HG02642 (cell line): ENCODE results near the gene TFDP1.
"Not testable (repeated sequence)": the region's sequence is repeated elsewhere in the genome, so short reads cannot be mapped to it uniquely, and the experiment has no call there.

ENCODE experiments used
- ATAC-seq: cut with Tn5 transposase; IDR thresholded peaks from one replicate; pipeline ENCODE4 v1.9.1; 2021; ENCODE audit warnings: mild to moderate bottlenecking; ENCODE audit not compliant: unreplicated experiment, poor library complexity

TFDP1 gene

GRCh38 chr13:113548778-113549621 lies 35.6 kb upstream of the TFDP1 start:
- ATAC-seq, result no peak

- no peak for ATAC-seq
Measured at GRCh38 chr13:113550453-113550852, 34.1 kb upstream of the TFDP1 start.

GRCh38 chr13:113551081-113552000 lies 33.2 kb upstream of the TFDP1 start:
- no peak for ATAC-seq

- ATAC-seq, result no peak
Measured at GRCh38 chr13:113552079-113552478, 32.5 kb upstream of the TFDP1 start.

GRCh38 chr13:113552786-113553434 lies 31.6 kb upstream of the TFDP1 start:
- no peak for ATAC-seq

- no peak for ATAC-seq
Measured at GRCh38 chr13:113553511-113554332, 30.8 kb upstream of the TFDP1 start.

- ATAC-seq, result no peak
Measured at GRCh38 chr13:113554333-113554700, 30.2 kb upstream of the TFDP1 start.

- no peak for ATAC-seq
Measured at GRCh38 chr13:113555141-113555540, 29.4 kb upstream of the TFDP1 start.

- ATAC-seq, result no peak
Measured at GRCh38 chr13:113557013-113557412, 27.5 kb upstream of the TFDP1 start.

GRCh38 chr13:113558461-113558860 lies 26.1 kb upstream of the TFDP1 start:
- ATAC-seq, result no peak

- no peak for ATAC-seq
Measured at GRCh38 chr13:113559061-113559460, 25.5 kb upstream of the TFDP1 start.

- ATAC-seq, result no peak
Measured at GRCh38 chr13:113559901-113560644, 24.5 kb upstream of the TFDP1 start.

- ATAC-seq, result no peak
Measured at GRCh38 chr13:113560645-113561416, 23.7 kb upstream of the TFDP1 start.

- ATAC-seq, result no peak
Measured at GRCh38 chr13:113561417-113562084, 23.0 kb upstream of the TFDP1 start.

GRCh38 chr13:113562085-113562749 lies 22.3 kb upstream of the TFDP1 start:
- ATAC-seq, result no peak

GRCh38 chr13:113562844-113563243 lies 21.7 kb upstream of the TFDP1 start:
- ATAC-seq, result no peak

- not testable (repeated sequence) for ATAC-seq
Measured at GRCh38 chr13:113563511-113563910, 21.0 kb upstream of the TFDP1 start.
